GM12801 (cell line): ENCODE measurements around the gene PARVG.

Experiments used
- CTCF ChIP-seq: IDR thresholded peaks from one replicate; pipeline ENCODE4 v1.5.1; 2011; ENCODE audit warnings: control low read depth; ENCODE audit not compliant: insufficient read length; ENCODE audit errors: extremely low read depth

Gene PARVG

DNA sequence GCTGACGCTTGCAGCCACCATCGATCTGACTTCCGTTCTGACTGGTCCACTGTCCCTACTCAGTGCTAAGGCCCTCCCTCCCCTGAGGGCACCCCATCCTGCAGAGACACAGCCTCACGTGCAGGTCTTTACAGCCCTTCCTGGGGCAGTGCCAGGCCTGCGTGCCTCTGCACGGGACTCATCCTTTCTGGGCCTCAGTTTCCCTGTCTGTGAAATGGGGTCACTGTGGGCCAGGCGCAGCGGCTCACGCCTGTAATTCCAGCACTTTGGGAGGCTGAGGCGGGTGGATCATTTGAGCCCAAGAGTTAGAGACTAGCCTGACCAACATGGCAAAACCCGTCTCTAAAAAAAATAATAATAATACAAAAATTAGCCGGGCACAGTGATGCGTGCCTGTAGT is 17.8 kb upstream of the PARVG start:
- no peak for TF ChIP-seq CTCF

GRCh38 chr22:44163536-44163935 is 17.2 kb upstream of the PARVG start:
- no peak for TF ChIP-seq CTCF

GRCh38 chr22:44164031-44164430 is 16.7 kb upstream of the PARVG start:
- no peak for TF ChIP-seq CTCF

- TF ChIP-seq CTCF, result no peak
Observed at GRCh38 chr22:44165286-44165874, 15.3 kb upstream of the PARVG start.

DNA sequence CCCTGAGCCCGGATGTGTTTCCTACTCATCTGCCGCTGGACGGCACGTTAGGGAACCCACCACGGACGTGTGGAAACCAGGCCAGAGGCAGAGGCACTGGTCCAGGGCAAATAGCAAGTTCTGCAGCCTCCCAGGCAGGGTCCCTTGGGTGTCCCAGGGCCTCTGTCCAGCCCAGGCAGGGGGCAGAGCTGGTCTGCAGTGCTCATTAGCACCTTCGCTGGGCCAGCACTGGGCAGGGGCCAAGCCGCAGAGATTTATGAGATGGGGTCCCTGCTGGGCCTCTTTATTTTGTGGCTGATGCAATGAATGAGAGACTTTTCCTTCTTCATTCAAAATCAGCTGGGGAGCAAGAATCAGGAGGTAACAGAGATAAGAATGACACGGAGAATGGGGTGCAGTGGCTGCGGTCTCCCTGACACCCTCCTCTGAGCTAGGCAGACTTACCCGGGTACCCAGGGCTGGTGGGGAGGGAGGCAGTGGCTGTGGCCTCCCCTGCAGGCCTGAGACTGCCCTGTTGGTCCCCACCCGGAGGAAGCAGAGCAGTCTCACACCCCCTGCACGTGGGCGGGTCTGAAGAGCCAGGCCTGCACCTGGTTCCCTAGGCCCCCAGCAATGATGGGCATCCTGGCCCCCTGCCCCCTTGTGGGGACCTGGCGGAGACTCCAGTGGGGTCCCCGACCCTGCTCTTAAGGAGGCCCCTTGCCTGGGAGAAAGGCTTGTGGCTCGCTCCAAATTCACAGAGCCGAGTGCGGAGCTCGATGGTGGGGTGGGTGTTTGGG is 14.0 kb upstream of the PARVG start:
- TF ChIP-seq CTCF, result no peak

DNA sequence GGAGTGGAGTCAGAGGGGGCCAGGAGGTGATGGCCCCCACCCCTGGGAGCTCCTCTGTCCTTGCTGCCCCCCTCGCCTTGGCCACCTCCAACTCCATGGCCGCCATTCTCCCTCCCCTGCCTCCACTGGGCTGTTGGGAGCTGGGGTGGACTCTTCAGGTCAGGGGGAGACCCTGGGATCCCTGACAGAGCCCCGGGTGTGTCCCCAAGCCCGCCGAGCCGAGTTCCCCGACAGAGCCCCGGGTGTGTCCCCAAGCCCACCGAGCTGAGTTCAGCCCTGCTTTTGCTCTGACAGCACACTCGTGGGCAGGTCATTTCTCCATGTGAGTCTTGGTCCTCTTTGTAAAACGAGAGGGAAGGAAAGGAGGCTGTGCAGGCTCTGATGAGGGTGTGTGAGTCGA is 13.2 kb upstream of the PARVG start:
- no peak for TF ChIP-seq CTCF

DNA sequence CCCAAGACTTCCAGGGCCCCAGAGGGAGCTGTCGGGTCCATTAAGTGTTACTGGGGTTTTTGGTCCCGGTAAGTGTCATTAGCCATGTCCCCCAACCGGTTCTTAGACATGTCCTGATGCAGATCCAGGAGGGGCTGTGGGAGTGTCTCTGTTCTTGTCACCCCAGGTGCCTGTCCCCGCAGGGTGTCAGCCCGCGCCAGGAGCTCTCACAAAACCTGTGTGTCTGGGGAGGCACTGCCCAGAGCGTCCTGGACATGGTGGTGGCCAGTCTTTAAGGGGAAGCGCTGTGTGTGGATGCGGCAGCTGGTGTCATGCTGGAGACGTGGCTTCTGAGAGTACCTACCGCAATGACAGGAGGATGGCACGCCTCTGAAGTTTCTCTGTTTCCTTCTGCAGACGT is 12.5 kb upstream of the PARVG start:
- no peak for TF ChIP-seq CTCF
